ENCODE results near the gene BNC2. TPM values are rescaled to one million over a fixed set of nuclear protein-coding genes. Genes with fewer than 3 reads are reported as not detected.

The BNC2 gene
- total and polyA plus RNA-seq, 2 of the 4 experiments (the other 2 are of a cell fraction) = 15.5 to 45.2 TPM

DNA sequence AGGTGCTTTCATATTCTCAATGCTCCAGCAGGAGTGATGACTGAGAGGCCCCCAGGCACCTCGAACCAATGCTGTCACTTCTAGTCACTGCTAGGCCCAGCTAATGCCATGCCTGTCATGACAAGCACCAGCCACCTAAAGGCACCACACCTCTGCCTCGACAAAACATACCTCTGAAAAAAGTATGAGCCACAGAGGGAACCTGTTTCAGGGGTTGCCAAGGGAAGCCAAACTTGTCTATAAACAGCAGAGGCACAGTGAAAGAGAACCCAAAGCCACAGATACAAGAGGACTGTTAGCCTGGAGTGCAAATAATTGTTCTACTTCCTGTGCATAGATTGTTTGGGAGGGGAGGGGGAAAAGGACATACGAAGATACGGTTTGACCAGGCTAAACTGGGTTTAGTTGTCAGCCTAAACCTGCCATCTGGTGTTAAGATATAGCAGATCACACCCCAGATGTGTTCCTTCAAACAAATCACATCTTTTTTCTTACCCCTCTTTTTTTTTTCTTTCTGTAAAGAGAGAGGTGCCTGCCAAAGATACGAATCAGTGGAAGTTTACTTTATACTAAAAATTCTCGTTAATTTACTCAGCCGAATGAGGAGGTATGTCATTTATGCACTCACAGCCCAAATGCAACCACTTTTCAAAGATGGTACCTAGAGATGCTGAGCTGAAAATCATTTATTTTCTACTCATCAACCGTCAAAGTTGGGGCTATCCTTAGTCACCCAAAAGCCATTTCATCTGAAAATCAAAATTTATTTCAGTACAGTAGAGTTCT, 45.7 kb downstream of the BNC2 start:
- Histone ChIP-seq H2AK9ac (replicated peaks; ENCODE audit: low read depth, low read length, poor library complexity) (peak overlapping the region; percentile 94), H2AFZ (replicated peaks; ENCODE audit: low read length, poor library complexity) (peak overlapping the region; percentile 80), H3K56ac (ENCODE audit: extremely low read depth, insufficient read depth, low read length) (peak overlapping the region; percentile 60), H3K27ac (ENCODE audit: insufficient read depth, low read length) (peak overlapping the region; percentile 92), H2BK5ac (ENCODE audit: low read depth, low read length, poor library complexity, severe bottlenecking) (peak overlapping the region; percentile 97), H3K27me3 (ENCODE audit: control insufficient read depth, insufficient read depth, low read length) (no peaks in the 10 kb centered on the region), H3K4me2 (ENCODE audit: low read depth, low read length) (peak overlapping the region; percentile 42), H2BK20ac (ENCODE audit: low read depth, low read length) (peak overlapping the region; percentile 94), H3K18ac (ENCODE audit: low read depth, low read length) (peak overlapping the region; percentile 93), H3K4me3 (ENCODE audit: insufficient read depth, low read depth, low read length) (no peak overlapping the region), H3K4ac (ENCODE audit: low read depth, low read length) (peak overlapping the region; percentile 99), H2AK5ac (ENCODE audit: low read depth, low read length) (peak overlapping the region; percentile 96), H4K91ac (ENCODE audit: insufficient read depth, low read depth, low read length) (peak overlapping the region; percentile 96), H3K36me3 (ENCODE audit: control insufficient read depth, insufficient read depth, low read length) (peaks cover 1% of the 10 kb centered on the region; the same call in 1 of the 2 replicates), H3K14ac (replicated peaks; ENCODE audit: low read depth, low read length) (peak overlapping the region; percentile 98), H3K9me3 (ENCODE audit: control insufficient read depth, insufficient read depth, low read length) (no peaks in the 10 kb centered on the region), H3K9me1 (ENCODE audit: insufficient read depth, low read length) (peaks cover 14% of the 10 kb centered on the region), H2BK15ac (ENCODE audit: low read depth, low read length) (peak overlapping the region; percentile 86), H3K4me1 (ENCODE audit: control insufficient read depth, insufficient read depth, low read length) (peaks cover 18% of the 10 kb centered on the region), H4K20me1 (ENCODE audit: insufficient read depth, low read length) (no peaks in the 10 kb centered on the region), H3K23ac (ENCODE audit: low read depth, low read length) (peak overlapping the region; percentile 96), H4K8ac (ENCODE audit: low read depth in 2 of 2, low read length in 2 of 2) (peak overlapping the region; percentile 82 to 95), H2BK120ac (ENCODE audit: low read depth, low read length) (peak overlapping the region; percentile 98), H3K9ac (ENCODE audit: low read depth, low read length) (peak overlapping the region; percentile 54), H4K5ac (ENCODE audit: low read depth, low read length) (peak overlapping the region; percentile 65), H3K79me1 (ENCODE audit: low read depth in 1 of 2, low read length in 2 of 2) (peaks cover 29 to 55% of the 10 kb centered on the region in 2 experiments)
- intact Hi-C loops (cut with micrococcal nuclease) (loop anchor here (5.0 to 10.0 kb wide), 3 partner anchors 97 to 402 kb away; no protein-coding TSS in a partner anchor), in situ Hi-C loops (cut with MboI; ENCODE audit: low sequenced_read_pairs) (no loop called here), dilution Hi-C loops (cut with HindIII; ENCODE audit: low sequenced_read_pairs, unreplicated experiment) (no loop called here)
- CTCF ChIA-PET = interaction anchor here (0.6 to 0.7 kb wide), 2 partner anchors 9 to 256 kb away, joined by 3 to 4 read pairs; no protein-coding TSS in a partner anchor
- WGBS, 2 experiments (ENCODE audit: extremely low coverage in 2 of 2, insufficient read length in 1 of 2) = no CpG with 5 or more reads among the region's 8 CpGs
- ATAC-seq (ENCODE audit: low read depth) (peak; percentile 22), DNase-seq (peak; percentile 85)
- peak; percentile 44 for TF ChIP-seq RAD21 (IDR thresholded peaks at IDR 0.05; ENCODE audit: low read length)
- no peak for TF ChIP-seq MAZ (IDR thresholded peaks at IDR 0.05; ENCODE audit: borderline replicate concordance, low read depth, low read length)
- peak; percentile 26 for TF ChIP-seq SMC3 (IDR thresholded peaks at IDR 0.05; ENCODE audit: low read depth, low read length)
- TF ChIP-seq, protein P1, sequence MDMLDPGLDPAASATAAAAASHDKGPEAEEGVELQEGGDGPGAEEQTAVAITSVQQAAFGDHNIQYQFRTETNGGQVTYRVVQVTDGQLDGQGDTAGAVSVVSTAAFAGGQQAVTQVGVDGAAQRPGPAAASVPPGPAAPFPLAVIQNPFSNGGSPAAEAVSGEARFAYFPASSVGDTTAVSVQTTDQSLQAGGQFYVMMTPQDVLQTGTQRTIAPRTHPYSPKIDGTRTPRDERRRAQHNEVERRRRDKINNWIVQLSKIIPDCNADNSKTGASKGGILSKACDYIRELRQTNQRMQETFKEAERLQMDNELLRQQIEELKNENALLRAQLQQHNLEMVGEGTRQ (IDR thresholded peaks at IDR 0.05; ENCODE audit: low read depth, low read length) = no peak
- TF ChIP-seq, protein P2, sequence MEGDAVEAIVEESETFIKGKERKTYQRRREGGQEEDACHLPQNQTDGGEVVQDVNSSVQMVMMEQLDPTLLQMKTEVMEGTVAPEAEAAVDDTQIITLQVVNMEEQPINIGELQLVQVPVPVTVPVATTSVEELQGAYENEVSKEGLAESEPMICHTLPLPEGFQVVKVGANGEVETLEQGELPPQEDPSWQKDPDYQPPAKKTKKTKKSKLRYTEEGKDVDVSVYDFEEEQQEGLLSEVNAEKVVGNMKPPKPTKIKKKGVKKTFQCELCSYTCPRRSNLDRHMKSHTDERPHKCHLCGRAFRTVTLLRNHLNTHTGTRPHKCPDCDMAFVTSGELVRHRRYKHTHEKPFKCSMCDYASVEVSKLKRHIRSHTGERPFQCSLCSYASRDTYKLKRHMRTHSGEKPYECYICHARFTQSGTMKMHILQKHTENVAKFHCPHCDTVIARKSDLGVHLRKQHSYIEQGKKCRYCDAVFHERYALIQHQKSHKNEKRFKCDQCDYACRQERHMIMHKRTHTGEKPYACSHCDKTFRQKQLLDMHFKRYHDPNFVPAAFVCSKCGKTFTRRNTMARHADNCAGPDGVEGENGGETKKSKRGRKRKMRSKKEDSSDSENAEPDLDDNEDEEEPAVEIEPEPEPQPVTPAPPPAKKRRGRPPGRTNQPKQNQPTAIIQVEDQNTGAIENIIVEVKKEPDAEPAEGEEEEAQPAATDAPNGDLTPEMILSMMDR (conservative IDR thresholded peaks at IDR 0.05; ENCODE audit: low read depth, low read length) = peak; percentile 32
- no peak for TF ChIP-seq MAFK (IDR thresholded peaks at IDR 0.05; ENCODE audit: low read depth, low read length)
- no peak for TF ChIP-seq BHLHE40 (IDR thresholded peaks at IDR 0.05; ENCODE audit: low read depth, low read length)
- BruUV-seq (replicated peaks) = no TSS peak
- POLR2A ChIA-PET (ENCODE audit: unreplicated experiment) = no interaction called here
